GM18907 (cell line): ENCODE results near the gene GARS1.

Experiments used
- ATAC-seq: cut with Tn5 transposase; IDR thresholded peaks from one replicate; pipeline ENCODE4 v1.9.1; 2021; ENCODE audit warnings: mild to moderate bottlenecking, moderate library complexity; ENCODE audit not compliant: unreplicated experiment

The GARS1 gene

GRCh38 chr7:30678805-30679204 is 84.1 kb downstream of the GARS1 start:
- no peak for ATAC-seq

- ATAC-seq: no peak
Observed at GRCh38 chr7:30679664-30680063, 85.0 kb downstream of the GARS1 start.

GRCh38 chr7:30681331-30681797 is 86.7 kb downstream of the GARS1 start:
- no peak for ATAC-seq

GRCh38 chr7:30681815-30682211 is 87.1 kb downstream of the GARS1 start:
- ATAC-seq: no peak

GRCh38 chr7:30682212-30683083 is 87.8 kb downstream of the GARS1 start, which contains the start of gene CRHR2:
Gene CRHR2, minus strand, starts transcription at chr7:30682456. Its CDS starts 176 bp downstream, at chr7:30682280.
- no peak for ATAC-seq

GRCh38 chr7:30683306-30683705 is 88.6 kb downstream of the GARS1 start:
- no peak for ATAC-seq
